A673 (cell line): Measurements from ENCODE around the gene FBXW5. TPM values are rescaled to one million over a fixed set of nuclear protein-coding genes. Genes with fewer than 3 reads are reported as not detected.

ENCODE experiments used
- BruUV-seq: library from RNA; stranded (reverse); fragments of 400-500 nt; replicated peaks from 2 replicates; lab custom pipeline; 2021; lab: Mats Ljungman, UMichigan
- CTCF ChIA-PET: fragments of 300-600 bp; sonication (Branson Sonifier 250); formaldehyde crosslinking; loops from one replicate; lab custom pipeline; 2022; ENCODE audit warnings: antibody characterized with exemption; lab: Charles Lee
- POLR2A ChIA-PET: fragments of 300-600 bp; sonication (Branson Sonifier 250); formaldehyde crosslinking; loops from one replicate; lab custom pipeline; 2022; ENCODE audit warnings: antibody characterized with exemption; ENCODE audit not compliant: low non-redundant PET; lab: Charles Lee
- DNase-seq: peaks from one replicate; pipeline ENCODE4 v3.0.0-alpha.2; 2015; ENCODE audit warnings: low spot score
- H3K27ac ChIP-seq: fragments of 200-600 bp; sonication (generic); 2 replicates; pipeline ENCODE4 v1.5.1; 2016; ENCODE audit warnings: mixed run types, low read depth, mild to moderate bottlenecking, mixed read lengths, antibody characterized with exemption, low read length; ENCODE audit not compliant: poor library complexity, severe bottlenecking
- H3K27me3 ChIP-seq: fragments of 200-600 bp; sonication (generic); replicated peaks from 2 replicates; pipeline ENCODE4 v1.6.1; 2017; ENCODE audit warnings: mixed run types, low read depth, mild to moderate bottlenecking, mixed read lengths, antibody characterized with exemption, low read length; ENCODE audit not compliant: insufficient read depth, poor library complexity
- H3K36me3 ChIP-seq: fragments of 200-600 bp; sonication (generic); 2 replicates; pipeline ENCODE4 v1.6.1; 2016; ENCODE audit warnings: mixed run types, mild to moderate bottlenecking, mixed read lengths, antibody characterized with exemption, low read length; ENCODE audit not compliant: insufficient read depth, poor library complexity, severe bottlenecking
- H3K4me1 ChIP-seq: fragments of 200-600 bp; sonication (generic); 2 replicates; pipeline ENCODE4 v1.6.1; 2017; ENCODE audit warnings: mixed run types, mild to moderate bottlenecking, mixed read lengths, antibody characterized with exemption, low read length; ENCODE audit not compliant: insufficient read depth, poor library complexity, severe bottlenecking
- H3K4me3 ChIP-seq: fragments of 200-600 bp; sonication (generic); 2 replicates; pipeline ENCODE4 v1.5.1; 2016; ENCODE audit warnings: low read depth, mixed run types, mild to moderate bottlenecking, mixed read lengths, low read length; ENCODE audit not compliant: poor library complexity, severe bottlenecking
- H3K9me3 ChIP-seq: fragments of 200-600 bp; sonication (generic); 2 replicates; pipeline ENCODE4 v1.6.1; 2016; ENCODE audit warnings: mixed run types, low read depth, mild to moderate bottlenecking, mixed read lengths, antibody characterized with exemption, low read length; ENCODE audit not compliant: poor library complexity, severe bottlenecking
- EZH2 ChIP-seq: fragments of 200-600 bp; sonication (generic); IDR thresholded peaks from 2 replicates; pipeline ENCODE4 v1.6.1; 2017; ENCODE audit warnings: borderline replicate concordance, low read depth, mild to moderate bottlenecking, mixed read lengths, antibody characterized with exemption, low read length; ENCODE audit not compliant: poor library complexity, severe bottlenecking
- intact Hi-C: fragments of 100-400 bp; cut with micrococcal nuclease; formaldehyde crosslinking; loops from one replicate; pipeline ENCODE4 v1.10.0; 2022; ENCODE audit not compliant: unreplicated experiment
- total RNA-seq: library from RNA; stranded (reverse); gene quantifications from 2 replicates; pipeline ENCODE4 v1.2.3, GENCODE V29; 2021
- TF ChIP-seq, protein P1 (sequence below): fragments of 300-800, 200-600 bp; sonication (generic); conservative IDR thresholded peaks from 2 replicates; pipeline ENCODE4 v1.5.1; 2017; ENCODE audit warnings: low read depth, mild to moderate bottlenecking, antibody characterized with exemption, low read length, moderate library complexity, mixed read lengths

The FBXW5 gene
- total RNA-seq, 1 experiment from 2014 or later: 81.8 TPM

DNA sequence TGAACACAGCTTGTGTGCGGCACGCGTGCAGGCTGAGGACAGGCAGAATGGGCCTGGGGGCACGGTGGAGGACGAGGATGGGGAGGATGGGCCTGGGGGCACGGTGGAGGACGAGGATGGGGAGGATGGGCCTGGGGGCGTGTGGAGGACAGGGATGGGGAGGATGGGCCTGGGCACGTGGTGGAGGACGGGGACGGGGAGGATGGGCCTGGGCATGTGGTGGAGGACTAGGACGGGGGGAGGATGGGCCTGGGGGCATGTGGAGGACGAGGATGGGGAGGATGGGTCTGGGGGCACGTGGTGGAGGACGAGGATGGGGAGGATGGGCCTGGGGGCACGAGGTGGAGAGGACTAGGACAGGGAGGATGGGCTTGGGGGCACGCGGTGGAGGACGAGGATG, 22.0 kb downstream of the FBXW5 start:
- Histone ChIP-seq H3K4me1 (no peaks in the 10 kb centered on the region), H3K27me3 (no peaks in the 10 kb centered on the region), H3K9me3 (no peaks in the 10 kb centered on the region), H3K4me3 (no peak overlapping the region), H3K36me3 (peaks cover 33% of the 10 kb centered on the region), H3K27ac (no peak overlapping the region)
- no peak for DNase-seq
- TF ChIP-seq, protein P1, sequence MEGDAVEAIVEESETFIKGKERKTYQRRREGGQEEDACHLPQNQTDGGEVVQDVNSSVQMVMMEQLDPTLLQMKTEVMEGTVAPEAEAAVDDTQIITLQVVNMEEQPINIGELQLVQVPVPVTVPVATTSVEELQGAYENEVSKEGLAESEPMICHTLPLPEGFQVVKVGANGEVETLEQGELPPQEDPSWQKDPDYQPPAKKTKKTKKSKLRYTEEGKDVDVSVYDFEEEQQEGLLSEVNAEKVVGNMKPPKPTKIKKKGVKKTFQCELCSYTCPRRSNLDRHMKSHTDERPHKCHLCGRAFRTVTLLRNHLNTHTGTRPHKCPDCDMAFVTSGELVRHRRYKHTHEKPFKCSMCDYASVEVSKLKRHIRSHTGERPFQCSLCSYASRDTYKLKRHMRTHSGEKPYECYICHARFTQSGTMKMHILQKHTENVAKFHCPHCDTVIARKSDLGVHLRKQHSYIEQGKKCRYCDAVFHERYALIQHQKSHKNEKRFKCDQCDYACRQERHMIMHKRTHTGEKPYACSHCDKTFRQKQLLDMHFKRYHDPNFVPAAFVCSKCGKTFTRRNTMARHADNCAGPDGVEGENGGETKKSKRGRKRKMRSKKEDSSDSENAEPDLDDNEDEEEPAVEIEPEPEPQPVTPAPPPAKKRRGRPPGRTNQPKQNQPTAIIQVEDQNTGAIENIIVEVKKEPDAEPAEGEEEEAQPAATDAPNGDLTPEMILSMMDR: no peak
- TF ChIP-seq EZH2: no peak
- BruUV-seq: no TSS peak
- ChIA-PET POLR2A (no interaction called here), CTCF (no interaction called here)
- intact Hi-C loops: no loop called here

DNA sequence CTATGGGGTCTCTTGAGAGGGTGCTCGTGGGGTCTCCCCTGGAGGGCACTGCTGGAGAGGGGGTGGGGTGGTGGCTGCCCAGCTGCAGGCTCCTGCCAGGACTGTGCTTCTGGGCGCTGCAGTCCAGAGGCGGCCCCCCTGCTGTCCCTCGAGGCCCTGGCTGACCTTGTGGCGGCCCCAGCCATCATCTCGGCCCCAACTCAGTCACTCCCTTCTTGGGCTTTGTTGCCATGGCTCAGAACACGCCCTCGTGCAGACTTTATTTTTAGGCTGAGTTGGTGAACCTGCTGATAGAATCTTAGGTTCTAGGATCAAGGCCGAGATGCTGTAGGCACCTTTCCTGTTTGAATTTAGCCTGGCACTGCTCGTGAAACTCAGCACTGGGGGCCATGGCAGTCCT, 22.8 kb downstream of the FBXW5 start:
- ChIA-PET POLR2A (no interaction called here), CTCF (no interaction called here)
- peaks cover 33% of the 10 kb centered on the region for H3K36me3 ChIP-seq
- DNase-seq: no peak
- no peaks in the 10 kb centered on the region for H3K4me1 ChIP-seq
- TF ChIP-seq EZH2: no peak
- TF ChIP-seq, protein P1: no peak
- no peaks in the 10 kb centered on the region for H3K27me3 ChIP-seq
- H3K9me3 ChIP-seq: no peaks in the 10 kb centered on the region
- H3K27ac ChIP-seq: no peak overlapping the region
- intact Hi-C loops: no loop called here
- H3K4me3 ChIP-seq: no peak overlapping the region
- no TSS peak for BruUV-seq

DNA sequence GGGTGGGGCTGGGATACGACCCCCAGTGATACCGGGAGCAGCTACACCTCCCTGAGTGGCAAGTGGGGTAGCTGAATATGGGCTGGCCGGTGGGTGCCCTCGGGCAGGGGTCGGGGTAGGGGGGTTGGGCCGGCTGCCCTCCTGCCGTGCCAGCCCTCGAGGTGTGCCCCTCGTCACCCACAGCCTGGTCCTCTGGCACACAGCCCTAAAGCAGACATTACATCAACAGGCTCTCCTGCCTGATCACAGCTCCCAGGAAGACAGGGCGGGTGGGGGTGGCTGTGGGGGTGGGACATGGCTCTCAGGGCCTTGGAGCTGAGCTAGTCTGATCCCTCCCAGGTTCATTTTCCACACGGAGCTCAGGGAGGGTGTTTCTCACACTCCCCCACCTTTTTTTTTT, 23.2 kb downstream of the FBXW5 start:
- ChIA-PET CTCF (no interaction called here), POLR2A (no interaction called here)
- Histone ChIP-seq H3K9me3 (no peaks in the 10 kb centered on the region), H3K4me1 (no peaks in the 10 kb centered on the region), H3K27me3 (no peaks in the 10 kb centered on the region), H3K36me3 (peaks cover 34% of the 10 kb centered on the region), H3K27ac (no peak overlapping the region), H3K4me3 (no peak overlapping the region)
- BruUV-seq: no TSS peak
- TF ChIP-seq, protein P1: no peak
- no peak for TF ChIP-seq EZH2
- intact Hi-C loops: no loop called here
- DNase-seq: no peak
